HCT116 (cell line): ENCODE data around the gene SRPK2. TPM values are rescaled to one million over a fixed set of nuclear protein-coding genes. Genes with fewer than 3 reads are reported as not detected.

Experiments
- ATAC-seq: fragments of 200-7000 bp; cut with Tn5 transposase; 2 replicates; pipeline ENCODE4 v1.9.1; 2020; ENCODE audit warnings: mild to moderate bottlenecking, moderate library complexity
- BruUV-seq: library from RNA; stranded (reverse); fragments of 400-500 nt; replicated peaks from 2 replicates; lab custom pipeline; 2021; lab: Mats Ljungman, UMichigan
- CTCF ChIA-PET: fragments of 300-600 bp; sonication (Branson Sonifier 250); formaldehyde crosslinking; loops from one replicate; lab custom pipeline; 2021; ENCODE audit warnings: antibody characterized with exemption; lab: Charles Lee
- POLR2A ChIA-PET: fragments of 300-600, 350-600 bp; sonication (Branson Sonifier 250); formaldehyde crosslinking; loops from one replicate; lab custom pipeline; 2021; ENCODE audit warnings: antibody characterized with exemption; lab: Charles Lee
- RAD21 ChIA-PET, 2 experiments: fragments of 300-600 bp; sonication (Branson Sonifier 250); formaldehyde crosslinking; loops; one replicate each; lab custom pipeline; 2023; ENCODE audit warnings: low total read pairs in 2 of 2; ENCODE audit not compliant: uncharacterized antibody in 2 of 2, unreplicated experiment in 2 of 2, low non-redundant PET in 1 of 2; lab: Charles Lee
- DNase-seq: peaks from one replicate; pipeline ENCODE4 v3.0.0-alpha.2; 2010; ENCODE audit warnings: low read depth, low spot score
- H2AFZ ChIP-seq: fragments of 200-600 bp; shearing (Covaris generic), sonication (generic); 2 replicates; pipeline ENCODE4 v1.6.1; 2017; ENCODE audit warnings: low read depth, mixed run types, mixed read lengths, antibody characterized with exemption, low read length; ENCODE audit not compliant: poor library complexity, severe bottlenecking
- H3K27ac ChIP-seq: 2 replicates; pipeline ENCODE4 v1.5.1; 2012; ENCODE audit warnings: low read depth, low read length
- H3K27me3 ChIP-seq: fragments of 200-600 bp; sonication (generic); 2 replicates; pipeline ENCODE4 v1.6.1; 2016; ENCODE audit warnings: mixed run types, low read length, mixed read lengths; ENCODE audit not compliant: insufficient read depth
- H3K36me3 ChIP-seq, 2 experiments: fragments of 200-500 bp in 1 of 2; fragments of 200-600 bp in 1 of 2; sonication (Bioruptor generic) in 1 of 2; sonication (generic) in 1 of 2; 2 replicates each; pipeline versions ENCODE4 v1.5.1 to v1.6.1; 2014 to 2016; ENCODE audit warnings: low read length in 2 of 2, inconsistent platforms in 1 of 2, mixed read lengths in 1 of 2, mixed run types in 1 of 2; ENCODE audit not compliant: insufficient read depth in 2 of 2, control insufficient read depth in 1 of 2
- H3K4me1 ChIP-seq, 2 experiments: fragments of 200-600 bp in 1 of 2; sonication (generic) in 1 of 2; 2 replicates each; pipeline versions ENCODE4 v1.5.1 to v1.6.1; 2012 to 2017; ENCODE audit warnings: low read length in 2 of 2, inconsistent platforms in 1 of 2, mild to moderate bottlenecking in 1 of 2, mixed read lengths in 1 of 2, mixed run types in 1 of 2, moderate library complexity in 1 of 2; ENCODE audit not compliant: insufficient read depth in 2 of 2, control insufficient read depth in 1 of 2
- H3K4me2 ChIP-seq: fragments of 200-600 bp; sonication (generic); 2 replicates; pipeline ENCODE4 v1.6.1; 2017; ENCODE audit warnings: mixed run types, low read length, mixed read lengths
- H3K4me3 ChIP-seq, 2 experiments: fragments of 200-600 bp in 1 of 2; sonication (generic) in 1 of 2; replicated peaks in 1 of 2; 2 replicates each; pipeline ENCODE4 v1.5.1; 2011 to 2016; ENCODE audit warnings: low read length in 2 of 2, control low read depth in 1 of 2, low read depth in 1 of 2, mild to moderate bottlenecking in 1 of 2, mixed read lengths in 1 of 2, mixed run types in 1 of 2
- H3K79me2 ChIP-seq: fragments of 200-600 bp; sonication (generic); 2 replicates; pipeline ENCODE4 v1.6.1; 2017; ENCODE audit warnings: mild to moderate bottlenecking, mixed run types, low read length, moderate library complexity, mixed read lengths; ENCODE audit not compliant: insufficient read depth
- H3K9ac ChIP-seq: fragments of 200-600 bp; sonication (generic); 2 replicates; pipeline ENCODE4 v1.6.1; 2016; ENCODE audit warnings: low read length, mixed read lengths
- H3K9me2 ChIP-seq: fragments of 200-600 bp; sonication (generic), shearing (Covaris generic); 2 replicates; pipeline ENCODE4 v1.6.1; 2017; ENCODE audit warnings: mixed run types, mild to moderate bottlenecking, moderate library complexity; ENCODE audit not compliant: insufficient read depth
- H3K9me3 ChIP-seq, 2 experiments: fragments of 200-500 bp in 1 of 2; fragments of 200-600 bp in 1 of 2; sonication (Bioruptor generic) in 1 of 2; sonication (generic) in 1 of 2; 2 replicates each; pipeline ENCODE4 v1.6.1; 2014 to 2017; ENCODE audit warnings: low read length in 2 of 2, mixed read lengths in 2 of 2, inconsistent platforms in 1 of 2, low read depth in 1 of 2, mild to moderate bottlenecking in 1 of 2, mixed run types in 1 of 2, moderate library complexity in 1 of 2; ENCODE audit not compliant: control insufficient read depth in 1 of 2, insufficient read depth in 1 of 2
- H4K20me1 ChIP-seq: fragments of 200-600 bp; sonication (generic), shearing (Covaris generic); 2 replicates; pipeline ENCODE4 v1.6.1; 2017; ENCODE audit warnings: mixed run types, mild to moderate bottlenecking, moderate library complexity; ENCODE audit not compliant: insufficient read depth
- CBX3 ChIP-seq: IDR thresholded peaks from 2 replicates; pipeline ENCODE4 v1.6.1; 2012; ENCODE audit warnings: low read depth
- CEBPB ChIP-seq: IDR thresholded peaks from 2 replicates; pipeline ENCODE4 v1.6.1; 2012; ENCODE audit warnings: low read depth
- CTCF ChIP-seq, 3 experiments: fragments of 200-600 bp in 1 of 3; sonication (generic) in 1 of 3; IDR thresholded peaks in 2 of 3; conservative IDR thresholded peaks in 1 of 3; 2 replicates each; pipeline ENCODE4 v1.5.1; 2012 to 2017; ENCODE audit warnings: low read depth in 2 of 3, low read length in 2 of 3, antibody characterized with exemption in 1 of 3, borderline replicate concordance in 1 of 3, control low read depth in 1 of 3, mild to moderate bottlenecking in 1 of 3, mixed read lengths in 1 of 3, mixed run types in 1 of 3, moderate library complexity in 1 of 3; ENCODE audit not compliant: insufficient read depth in 1 of 3
- EGR1 ChIP-seq: IDR thresholded peaks from 2 replicates; pipeline ENCODE4 v1.6.1; 2012; ENCODE audit warnings: low read depth
- EZH2 ChIP-seq: fragments of 200-600 bp; sonication (generic); IDR thresholded peaks from 2 replicates; pipeline ENCODE4 v1.6.1; 2017; ENCODE audit warnings: antibody characterized with exemption, mixed run types
- EZH2phosphoT487 ChIP-seq: fragments of 200-600 bp; IDR thresholded peaks from 2 replicates; pipeline ENCODE4 v1.6.1; 2018; ENCODE audit warnings: antibody characterized with exemption, borderline replicate concordance
- FOSL1 ChIP-seq: IDR thresholded peaks from 2 replicates; pipeline ENCODE4 v1.6.1; 2012; ENCODE audit warnings: low read depth
- JUND ChIP-seq: IDR thresholded peaks from 2 replicates; pipeline ENCODE4 v1.6.1; 2012
- POLR2A ChIP-seq: IDR thresholded peaks from 2 replicates; pipeline ENCODE4 v1.7.0; 2011; ENCODE audit warnings: borderline replicate concordance; ENCODE audit not compliant: insufficient read depth, insufficient read length; ENCODE audit errors: extremely low read depth
- POLR2AphosphoS5 ChIP-seq: IDR thresholded peaks from 2 replicates; pipeline ENCODE4 v1.6.1; 2011; ENCODE audit warnings: mild to moderate bottlenecking, low read depth, low read length, moderate library complexity
- RAD21 ChIP-seq: IDR thresholded peaks from 2 replicates; pipeline ENCODE4 v1.6.1; 2012; ENCODE audit warnings: low read depth, mild to moderate bottlenecking
- REST ChIP-seq: IDR thresholded peaks from 2 replicates; pipeline ENCODE4 v1.6.1; 2012; ENCODE audit warnings: low read depth
- SIN3A ChIP-seq: IDR thresholded peaks from 2 replicates; pipeline ENCODE4 v1.6.1; 2012; ENCODE audit warnings: low read depth
- SP1 ChIP-seq: IDR thresholded peaks from 2 replicates; pipeline ENCODE4 v1.6.1; 2012; ENCODE audit warnings: low read depth
- TCF7L2 ChIP-seq: IDR thresholded peaks from 2 replicates; pipeline ENCODE4 v1.7.0; 2011; ENCODE audit warnings: borderline replicate concordance, inconsistent platforms; ENCODE audit not compliant: insufficient read depth, insufficient read length; ENCODE audit errors: extremely low read depth
- ZBTB33 ChIP-seq: IDR thresholded peaks from 2 replicates; pipeline ENCODE4 v1.6.1; 2011; ENCODE audit warnings: mild to moderate bottlenecking, low read length, moderate library complexity; ENCODE audit not compliant: insufficient replicate concordance; ENCODE audit errors: extremely low read depth
- ZFX ChIP-seq: fragments of 450-650 bp; IDR thresholded peaks from 2 replicates; pipeline ENCODE4 v1.6.1; 2017
- ZNF274 ChIP-seq: fragments of 200-500 bp; sonication (Bioruptor generic); IDR thresholded peaks from 2 replicates; pipeline ENCODE4 v1.6.1; 2014; ENCODE audit warnings: mild to moderate bottlenecking, low read depth, low read length, inconsistent platforms
- intact Hi-C: fragments of 100-400 bp; cut with micrococcal nuclease; formaldehyde crosslinking; loops from 2 replicates; pipeline ENCODE4 v1.10.0; 2022
- total RNA-seq: library from RNA; stranded (reverse); gene quantifications from one replicate; pipeline ENCODE4 v1.2.1, GENCODE V29; 2021; ENCODE audit not compliant: unreplicated experiment

The SRPK2 gene
- total RNA-seq, 1 experiment from 2014 or later: 37.4 TPM

DNA sequence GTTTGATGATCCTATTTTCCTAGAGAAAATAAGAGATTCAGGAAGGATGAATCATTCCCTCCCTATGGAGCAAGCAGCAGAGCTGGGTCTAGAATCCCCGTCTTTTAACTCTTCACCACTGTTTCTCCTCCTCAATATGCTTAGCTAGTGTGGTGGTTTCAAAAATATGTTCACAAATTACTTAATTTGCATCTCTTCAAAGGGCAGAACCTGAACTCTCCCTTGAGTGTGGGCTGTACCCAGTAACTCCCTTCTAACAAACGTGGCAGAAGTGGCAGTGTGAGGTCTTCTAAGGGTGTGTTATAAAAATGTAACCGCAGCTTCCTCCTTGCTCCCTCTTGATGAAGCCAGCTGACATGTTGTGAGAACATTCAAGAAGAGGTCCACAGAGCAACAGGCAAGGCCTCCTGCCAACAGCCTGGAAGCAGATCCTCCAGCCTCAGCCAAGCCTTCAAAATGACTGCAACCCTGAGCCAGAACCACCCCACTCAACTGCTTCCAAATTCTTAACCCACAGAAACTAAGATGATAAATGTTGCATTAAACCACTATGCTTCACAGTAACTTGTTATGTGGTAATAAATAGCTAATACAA lies 36.6 kb downstream of the SRPK2 start:
- Histone ChIP-seq H3K79me2 (peaks cover 70% of the 10 kb centered on the region), H3K4me1 (peaks cover 26 to 52% of the 10 kb centered on the region in 2 experiments), H3K27me3 (no peaks in the 10 kb centered on the region), H4K20me1 (no peaks in the 10 kb centered on the region), H3K36me3 (no peaks in the 10 kb centered on the region), H3K9ac (no peak overlapping the region), H3K27ac (no peak overlapping the region), H2AFZ (no peak overlapping the region), H3K4me2 (no peak overlapping the region), H3K9me3 (no peaks in the 10 kb centered on the region), H3K9me2 (no peaks in the 10 kb centered on the region), H3K4me3 (no peak overlapping the region)
- DNase-seq (no peak), ATAC-seq (no peak)
- CTCF ChIA-PET: no interaction called here
- TF ChIP-seq FOSL1 (no peak), JUND (no peak), SIN3A (no peak), EZH2 (no peak), TCF7L2 (no peak), POLR2AphosphoS5 (no peak), POLR2A (no peak), CTCF (IDR thresholded peaks at IDR 0.05 in 2 of 3, conservative IDR thresholded peaks at IDR 0.05 in 1 of 3; ENCODE audit: borderline replicate concordance in 1 of 3, insufficient read depth in 1 of 3, low read depth in 2 of 3, low read length in 2 of 3) (no peak), CEBPB (no peak), EGR1 (no peak), ZFX (no peak), CBX3 (no peak), SP1 (no peak), ZNF274 (no peak), EZH2phosphoT487 (no peak), ZBTB33 (no peak), RAD21 (no peak), REST (no peak)
- no TSS peak for BruUV-seq
- POLR2A ChIA-PET: no interaction called here
- intact Hi-C loops: no loop called here
- RAD21 ChIA-PET: no interaction called here
